GM23338 (cell line): ENCODE measurements around the gene DGKH.

Experiments used
- CREB1 ChIP-seq: fragments of 250-450 bp; sonication (Bioruptor Pico); IDR thresholded peaks from 2 replicates; pipeline ENCODE4 v1.5.0; 2020; ENCODE audit warnings: low read depth, mild to moderate bottlenecking, moderate library complexity
- EZH2 ChIP-seq: fragments of 200-600 bp; sonication (generic); IDR thresholded peaks from one replicate; pipeline ENCODE4 v1.8.0; 2017; ENCODE audit warnings: antibody characterized with exemption, mild to moderate bottlenecking, low read depth; ENCODE audit not compliant: unreplicated experiment
- EZH2phosphoT487 ChIP-seq: fragments of 200-600 bp; sonication (generic); IDR thresholded peaks from one replicate; pipeline ENCODE4 v1.8.1; 2018; ENCODE audit warnings: antibody characterized with exemption; ENCODE audit not compliant: unreplicated experiment
- JUNB ChIP-seq: IDR thresholded peaks from one replicate; pipeline ENCODE4 v1.6.1; 2016; ENCODE audit warnings: antibody characterized with exemption; ENCODE audit not compliant: unreplicated experiment
- NANOG ChIP-seq: IDR thresholded peaks from 2 replicates; pipeline ENCODE4 v1.6.1; 2016; ENCODE audit warnings: antibody characterized with exemption, borderline replicate concordance
- POLR2AphosphoS5 ChIP-seq: IDR thresholded peaks from 2 replicates; pipeline ENCODE4 v1.6.1; 2016; ENCODE audit warnings: antibody characterized with exemption, low read depth
- STAT1 ChIP-seq: IDR thresholded peaks from one replicate; pipeline ENCODE4 v1.6.1; 2016; ENCODE audit warnings: antibody characterized with exemption; ENCODE audit not compliant: unreplicated experiment
- TF ChIP-seq, protein P1 (sequence below), 2 experiments: fragments of 200-600 bp in 1 of 2; sonication (generic) in 1 of 2; conservative IDR thresholded peaks; 2 replicates each; pipeline versions ENCODE4 v1.5.1 to v1.6.1; 2016 to 2017; ENCODE audit warnings: antibody characterized with exemption in 2 of 2, low read depth in 2 of 2, mild to moderate bottlenecking in 2 of 2, moderate library complexity in 1 of 2
- TF ChIP-seq, protein P2 (sequence below): IDR thresholded peaks from one replicate; pipeline ENCODE4 v1.6.1; 2018; ENCODE audit warnings: antibody characterized with exemption; ENCODE audit not compliant: unreplicated experiment
- TF ChIP-seq, protein P3 (sequence below): fragments of 250-450 bp; sonication (Bioruptor Pico); IDR thresholded peaks from 2 replicates; pipeline ENCODE4 v1.5.0; 2020; ENCODE audit warnings: mild to moderate bottlenecking, moderate library complexity

DNA sequence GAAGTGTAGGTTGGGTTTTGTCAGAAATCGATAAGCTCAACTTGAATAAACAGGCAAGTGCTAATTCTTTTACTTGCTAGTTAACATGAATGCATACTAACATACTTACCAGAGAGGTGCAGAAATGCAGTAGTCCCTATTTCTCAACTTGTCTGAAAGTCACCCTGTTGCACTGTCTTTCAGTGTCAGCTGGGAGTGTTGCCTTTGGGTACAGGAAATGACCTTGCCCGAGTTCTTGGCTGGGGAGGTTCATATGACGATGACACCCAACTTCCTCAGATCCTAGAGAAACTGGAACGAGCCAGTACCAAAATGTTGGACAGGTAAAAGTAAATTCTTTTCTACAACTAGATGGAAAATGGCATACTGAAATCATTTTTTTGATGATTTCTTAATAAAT lies 120.0 kb downstream of the DGKH start:
- TF ChIP-seq EZH2phosphoT487, result no peak
- TF ChIP-seq, protein P1, sequence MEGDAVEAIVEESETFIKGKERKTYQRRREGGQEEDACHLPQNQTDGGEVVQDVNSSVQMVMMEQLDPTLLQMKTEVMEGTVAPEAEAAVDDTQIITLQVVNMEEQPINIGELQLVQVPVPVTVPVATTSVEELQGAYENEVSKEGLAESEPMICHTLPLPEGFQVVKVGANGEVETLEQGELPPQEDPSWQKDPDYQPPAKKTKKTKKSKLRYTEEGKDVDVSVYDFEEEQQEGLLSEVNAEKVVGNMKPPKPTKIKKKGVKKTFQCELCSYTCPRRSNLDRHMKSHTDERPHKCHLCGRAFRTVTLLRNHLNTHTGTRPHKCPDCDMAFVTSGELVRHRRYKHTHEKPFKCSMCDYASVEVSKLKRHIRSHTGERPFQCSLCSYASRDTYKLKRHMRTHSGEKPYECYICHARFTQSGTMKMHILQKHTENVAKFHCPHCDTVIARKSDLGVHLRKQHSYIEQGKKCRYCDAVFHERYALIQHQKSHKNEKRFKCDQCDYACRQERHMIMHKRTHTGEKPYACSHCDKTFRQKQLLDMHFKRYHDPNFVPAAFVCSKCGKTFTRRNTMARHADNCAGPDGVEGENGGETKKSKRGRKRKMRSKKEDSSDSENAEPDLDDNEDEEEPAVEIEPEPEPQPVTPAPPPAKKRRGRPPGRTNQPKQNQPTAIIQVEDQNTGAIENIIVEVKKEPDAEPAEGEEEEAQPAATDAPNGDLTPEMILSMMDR (conservative IDR thresholded peaks at IDR 0.05; ENCODE audit: low read depth in 2 of 2), result no peak
- TF ChIP-seq, protein P2, sequence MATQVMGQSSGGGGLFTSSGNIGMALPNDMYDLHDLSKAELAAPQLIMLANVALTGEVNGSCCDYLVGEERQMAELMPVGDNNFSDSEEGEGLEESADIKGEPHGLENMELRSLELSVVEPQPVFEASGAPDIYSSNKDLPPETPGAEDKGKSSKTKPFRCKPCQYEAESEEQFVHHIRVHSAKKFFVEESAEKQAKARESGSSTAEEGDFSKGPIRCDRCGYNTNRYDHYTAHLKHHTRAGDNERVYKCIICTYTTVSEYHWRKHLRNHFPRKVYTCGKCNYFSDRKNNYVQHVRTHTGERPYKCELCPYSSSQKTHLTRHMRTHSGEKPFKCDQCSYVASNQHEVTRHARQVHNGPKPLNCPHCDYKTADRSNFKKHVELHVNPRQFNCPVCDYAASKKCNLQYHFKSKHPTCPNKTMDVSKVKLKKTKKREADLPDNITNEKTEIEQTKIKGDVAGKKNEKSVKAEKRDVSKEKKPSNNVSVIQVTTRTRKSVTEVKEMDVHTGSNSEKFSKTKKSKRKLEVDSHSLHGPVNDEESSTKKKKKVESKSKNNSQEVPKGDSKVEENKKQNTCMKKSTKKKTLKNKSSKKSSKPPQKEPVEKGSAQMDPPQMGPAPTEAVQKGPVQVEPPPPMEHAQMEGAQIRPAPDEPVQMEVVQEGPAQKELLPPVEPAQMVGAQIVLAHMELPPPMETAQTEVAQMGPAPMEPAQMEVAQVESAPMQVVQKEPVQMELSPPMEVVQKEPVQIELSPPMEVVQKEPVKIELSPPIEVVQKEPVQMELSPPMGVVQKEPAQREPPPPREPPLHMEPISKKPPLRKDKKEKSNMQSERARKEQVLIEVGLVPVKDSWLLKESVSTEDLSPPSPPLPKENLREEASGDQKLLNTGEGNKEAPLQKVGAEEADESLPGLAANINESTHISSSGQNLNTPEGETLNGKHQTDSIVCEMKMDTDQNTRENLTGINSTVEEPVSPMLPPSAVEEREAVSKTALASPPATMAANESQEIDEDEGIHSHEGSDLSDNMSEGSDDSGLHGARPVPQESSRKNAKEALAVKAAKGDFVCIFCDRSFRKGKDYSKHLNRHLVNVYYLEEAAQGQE, result no peak
- TF ChIP-seq EZH2, result no peak
- TF ChIP-seq NANOG, result no peak
- no peak for TF ChIP-seq CREB1 (CRISPR knock-in tag)
- no peak for TF ChIP-seq JUNB
- no peak for TF ChIP-seq STAT1
- TF ChIP-seq POLR2AphosphoS5, result no peak
- TF ChIP-seq, protein P3, sequence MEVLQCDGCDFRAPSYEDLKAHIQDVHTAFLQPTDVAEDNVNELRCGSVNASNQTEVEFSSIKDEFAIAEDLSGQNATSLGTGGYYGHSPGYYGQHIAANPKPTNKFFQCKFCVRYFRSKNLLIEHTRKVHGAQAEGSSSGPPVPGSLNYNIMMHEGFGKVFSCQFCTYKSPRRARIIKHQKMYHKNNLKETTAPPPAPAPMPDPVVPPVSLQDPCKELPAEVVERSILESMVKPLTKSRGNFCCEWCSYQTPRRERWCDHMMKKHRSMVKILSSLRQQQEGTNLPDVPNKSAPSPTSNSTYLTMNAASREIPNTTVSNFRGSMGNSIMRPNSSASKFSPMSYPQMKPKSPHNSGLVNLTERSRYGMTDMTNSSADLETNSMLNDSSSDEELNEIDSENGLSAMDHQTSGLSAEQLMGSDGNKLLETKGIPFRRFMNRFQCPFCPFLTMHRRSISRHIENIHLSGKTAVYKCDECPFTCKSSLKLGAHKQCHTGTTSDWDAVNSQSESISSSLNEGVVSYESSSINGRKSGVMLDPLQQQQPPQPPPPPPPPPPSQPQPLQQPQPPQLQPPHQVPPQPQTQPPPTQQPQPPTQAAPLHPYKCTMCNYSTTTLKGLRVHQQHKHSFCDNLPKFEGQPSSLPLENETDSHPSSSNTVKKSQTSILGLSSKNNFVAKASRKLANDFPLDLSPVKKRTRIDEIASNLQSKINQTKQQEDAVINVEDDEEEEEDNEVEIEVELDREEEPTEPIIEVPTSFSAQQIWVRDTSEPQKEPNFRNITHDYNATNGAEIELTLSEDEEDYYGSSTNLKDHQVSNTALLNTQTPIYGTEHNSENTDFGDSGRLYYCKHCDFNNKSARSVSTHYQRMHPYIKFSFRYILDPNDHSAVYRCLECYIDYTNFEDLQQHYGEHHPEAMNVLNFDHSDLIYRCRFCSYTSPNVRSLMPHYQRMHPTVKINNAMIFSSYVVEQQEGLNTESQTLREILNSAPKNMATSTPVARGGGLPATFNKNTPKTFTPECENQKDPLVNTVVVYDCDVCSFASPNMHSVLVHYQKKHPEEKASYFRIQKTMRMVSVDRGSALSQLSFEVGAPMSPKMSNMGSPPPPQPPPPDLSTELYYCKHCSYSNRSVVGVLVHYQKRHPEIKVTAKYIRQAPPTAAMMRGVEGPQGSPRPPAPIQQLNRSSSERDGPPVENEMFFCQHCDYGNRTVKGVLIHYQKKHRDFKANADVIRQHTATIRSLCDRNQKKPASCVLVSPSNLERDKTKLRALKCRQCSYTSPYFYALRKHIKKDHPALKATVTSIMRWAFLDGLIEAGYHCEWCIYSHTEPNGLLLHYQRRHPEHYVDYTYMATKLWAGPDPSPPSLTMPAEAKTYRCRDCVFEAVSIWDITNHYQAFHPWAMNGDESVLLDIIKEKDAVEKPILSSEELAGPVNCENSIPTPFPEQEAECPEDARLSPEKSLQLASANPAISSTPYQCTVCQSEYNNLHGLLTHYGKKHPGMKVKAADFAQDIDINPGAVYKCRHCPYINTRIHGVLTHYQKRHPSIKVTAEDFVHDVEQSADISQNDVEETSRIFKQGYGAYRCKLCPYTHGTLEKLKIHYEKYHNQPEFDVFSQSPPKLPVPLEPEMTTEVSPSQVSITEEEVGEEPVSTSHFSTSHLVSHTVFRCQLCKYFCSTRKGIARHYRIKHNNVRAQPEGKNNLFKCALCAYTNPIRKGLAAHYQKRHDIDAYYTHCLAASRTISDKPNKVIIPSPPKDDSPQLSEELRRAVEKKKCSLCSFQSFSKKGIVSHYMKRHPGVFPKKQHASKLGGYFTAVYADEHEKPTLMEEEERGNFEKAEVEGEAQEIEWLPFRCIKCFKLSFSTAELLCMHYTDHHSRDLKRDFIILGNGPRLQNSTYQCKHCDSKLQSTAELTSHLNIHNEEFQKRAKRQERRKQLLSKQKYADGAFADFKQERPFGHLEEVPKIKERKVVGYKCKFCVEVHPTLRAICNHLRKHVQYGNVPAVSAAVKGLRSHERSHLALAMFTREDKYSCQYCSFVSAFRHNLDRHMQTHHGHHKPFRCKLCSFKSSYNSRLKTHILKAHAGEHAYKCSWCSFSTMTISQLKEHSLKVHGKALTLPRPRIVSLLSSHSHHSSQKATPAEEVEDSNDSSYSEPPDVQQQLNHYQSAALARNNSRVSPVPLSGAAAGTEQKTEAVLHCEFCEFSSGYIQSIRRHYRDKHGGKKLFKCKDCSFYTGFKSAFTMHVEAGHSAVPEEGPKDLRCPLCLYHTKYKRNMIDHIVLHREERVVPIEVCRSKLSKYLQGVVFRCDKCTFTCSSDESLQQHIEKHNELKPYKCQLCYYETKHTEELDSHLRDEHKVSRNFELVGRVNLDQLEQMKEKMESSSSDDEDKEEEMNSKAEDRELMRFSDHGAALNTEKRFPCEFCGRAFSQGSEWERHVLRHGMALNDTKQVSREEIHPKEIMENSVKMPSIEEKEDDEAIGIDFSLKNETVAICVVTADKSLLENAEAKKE, result no peak
